Liver (tissue), 9 donors: ENCODE data around the gene SERPINH1. TPM values are rescaled to one million over a fixed set of nuclear protein-coding genes. Genes with fewer than 3 reads are reported as not detected.

Experiments
- DNase-seq: peaks from one replicate; pipeline ENCODE4 v3.0.0-alpha.2; 2017; ENCODE audit warnings: low spot score
- H3K27ac ChIP-seq, 2 donors: one replicate each; pipeline ENCODE4 v1.7.0; 2013; ENCODE audit warnings: inconsistent platforms in 2 of 2, low read length in 2 of 2, control low read depth in 1 of 2, low read depth in 1 of 2, mild to moderate bottlenecking in 1 of 2
- H3K27me3 ChIP-seq, 4 donors: one replicate each; pipeline versions ENCODE4 v1.6.1 to v1.7.0; 2013; ENCODE audit warnings: low read length in 3 of 4, inconsistent platforms in 1 of 4, mild to moderate bottlenecking in 1 of 4, moderate library complexity in 1 of 4; ENCODE audit not compliant: control insufficient read depth in 4 of 4, insufficient read depth in 4 of 4
- H3K36me3 ChIP-seq, 4 donors: one replicate each; pipeline versions ENCODE4 v1.6.1 to v1.7.0; 2013; ENCODE audit warnings: low read length in 3 of 4, mild to moderate bottlenecking in 3 of 4, low read depth in 1 of 4, moderate library complexity in 1 of 4; ENCODE audit not compliant: control insufficient read depth in 4 of 4, insufficient read depth in 3 of 4
- H3K4me1 ChIP-seq, 4 donors: one replicate each; pipeline versions ENCODE4 v1.6.1 to v1.7.0; 2013; ENCODE audit warnings: low read length in 3 of 4, mild to moderate bottlenecking in 3 of 4, moderate library complexity in 1 of 4; ENCODE audit not compliant: control insufficient read depth in 4 of 4, insufficient read depth in 4 of 4
- H3K4me3 ChIP-seq, 3 donors: one replicate each; pipeline versions ENCODE4 v1.6.1 to v1.7.0; 2013; ENCODE audit warnings: low read length in 3 of 3, control low read depth in 1 of 3, low read depth in 1 of 3, mild to moderate bottlenecking in 1 of 3
- H3K9ac ChIP-seq, 2 donors: one replicate each; pipeline ENCODE4 v1.7.0; 2013; ENCODE audit warnings: low read length in 2 of 2, mild to moderate bottlenecking in 2 of 2, moderate library complexity in 2 of 2, control low read depth in 1 of 2, low read depth in 1 of 2
- H3K9me3 ChIP-seq, 4 donors: one replicate each; pipeline versions ENCODE4 v1.6.1 to v1.7.0; 2013; ENCODE audit warnings: low read length in 3 of 4; ENCODE audit not compliant: control insufficient read depth in 4 of 4
- FOXA1 ChIP-seq: IDR thresholded peaks from 2 replicates; pipeline ENCODE4 v1.6.1; 2016; ENCODE audit warnings: antibody characterized with exemption
- GABPA ChIP-seq, 2 donors: IDR thresholded peaks in 1 of 2; conservative IDR thresholded peaks in 1 of 2; 2 replicates each; pipeline ENCODE4 v1.6.1; 2016; ENCODE audit warnings: antibody characterized with exemption in 2 of 2, mild to moderate bottlenecking in 1 of 2, moderate library complexity in 1 of 2
- HNF4G ChIP-seq: IDR thresholded peaks from 2 replicates; pipeline ENCODE4 v1.6.1; 2016; ENCODE audit warnings: antibody characterized with exemption
- JUND ChIP-seq, 2 donors: IDR thresholded peaks; 2 replicates each; pipeline ENCODE4 v1.6.1; 2016; ENCODE audit warnings: antibody characterized with exemption in 2 of 2
- NR2F2 ChIP-seq: IDR thresholded peaks from 2 replicates; pipeline ENCODE4 v1.6.1; 2016; ENCODE audit warnings: antibody characterized with exemption
- RXRA ChIP-seq, 2 donors: IDR thresholded peaks; 2 replicates each; pipeline ENCODE4 v1.6.1; 2017 to 2018; ENCODE audit warnings: antibody characterized with exemption in 2 of 2, mild to moderate bottlenecking in 1 of 2
- SP1 ChIP-seq: IDR thresholded peaks from 2 replicates; pipeline ENCODE4 v1.6.1; 2018; ENCODE audit warnings: antibody characterized with exemption, mild to moderate bottlenecking
- ZBTB33 ChIP-seq: IDR thresholded peaks from 2 replicates; pipeline ENCODE4 v1.6.1; 2016; ENCODE audit warnings: antibody characterized with exemption
- WGBS: extraction: QIAGEN DNeasy Blood & Tissue Kit; methylation state at CpG from one replicate; pipeline ENCODE4 v1.1.7; 2013; 5-methylcytosine and 5-hydroxymethylcytosine counted together
- polyA plus RNA-seq, 2 donors: library from polyadenylated mRNA; stranded (reverse) in 1 of 2; unstranded in 1 of 2; fragments of 200-250 nt in 1 of 2; fragments of >200 nt in 1 of 2; fragmentation: Nextera tagmentation in 1 of 2; extraction: Ambion mirVana in 1 of 2; gene quantifications; one replicate each; pipeline versions ENCODE4 v1.2.1 to v1.2.3, GENCODE V29; 2013 to 2015
- total RNA-seq, 2 donors: library from RNA; depleted of rRNA; stranded (reverse); fragments of >200 nt; gene quantifications; one replicate each; pipeline ENCODE4 v1.2.3, GENCODE V29; 2014
- TF ChIP-seq, protein P1 (sequence below): fragments of 150-350 bp; IDR thresholded peaks from 2 replicates; pipeline ENCODE4 v1.5.1; 2017; ENCODE audit warnings: improper control_type of control experiment, low read depth, low read length; ENCODE audit not compliant: missing input control
- donor health status: healthy.
- donor health status: healthy.
- donor health status: healthy.
- donor health status: healthy.
- donor health status: healthy.

The SERPINH1 gene
- total and polyA plus RNA-seq, 4 donors: 5.0 to 118 (median 68.7) TPM

DNA sequence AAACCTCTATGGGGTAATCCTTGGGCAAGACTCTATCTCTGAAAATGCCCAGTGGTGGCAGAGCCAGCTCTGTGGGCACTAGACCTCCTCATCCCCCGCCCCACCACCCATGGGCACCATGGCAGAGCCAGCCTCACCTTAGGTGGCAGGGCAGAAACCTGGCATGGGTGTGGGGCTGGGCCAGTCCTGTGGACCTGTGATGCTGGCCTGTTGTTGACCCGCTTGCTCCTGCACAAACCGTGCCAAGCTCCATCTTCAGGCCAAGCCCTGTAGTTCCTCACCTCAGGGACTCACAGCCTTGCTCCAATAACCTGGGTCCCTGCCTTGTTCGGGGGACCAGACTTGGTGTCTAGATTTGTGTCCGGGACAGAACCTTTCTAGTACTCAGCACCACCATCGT is 8.9 kb upstream of the SERPINH1 start:
- 90% methylated on average over 6 of the region's 6 CpGs for WGBS
- no peaks in the 10 kb centered on the region for H3K9me3 ChIP-seq
- H3K27me3 ChIP-seq: no peaks in the 10 kb centered on the region
- no peaks in the 10 kb centered on the region for H3K4me1 ChIP-seq
- no peak overlapping the region for H3K27ac ChIP-seq
- no peaks in the 10 kb centered on the region for H3K36me3 ChIP-seq
- DNase-seq: no peak
- TF ChIP-seq GABPA (IDR thresholded peaks at IDR 0.05 in 1 of 2, conservative IDR thresholded peaks at IDR 0.05 in 1 of 2): no peak
- H3K9ac ChIP-seq: no peak overlapping the region
- H3K4me3 ChIP-seq: no peak overlapping the region

- H3K27me3 ChIP-seq: no peaks in the 10 kb centered on the region
- TF ChIP-seq ZBTB33 (no peak), GABPA (IDR thresholded peaks at IDR 0.05 in 1 of 2, conservative IDR thresholded peaks at IDR 0.05 in 1 of 2) (no peak), FOXA1 (no peak), RXRA (IDR thresholded peaks at IDR 0.05) (no peak), JUND (IDR thresholded peaks at IDR 0.05) (no peak), HNF4G (no peak), NR2F2 (no peak)
- TF ChIP-seq, protein P1, sequence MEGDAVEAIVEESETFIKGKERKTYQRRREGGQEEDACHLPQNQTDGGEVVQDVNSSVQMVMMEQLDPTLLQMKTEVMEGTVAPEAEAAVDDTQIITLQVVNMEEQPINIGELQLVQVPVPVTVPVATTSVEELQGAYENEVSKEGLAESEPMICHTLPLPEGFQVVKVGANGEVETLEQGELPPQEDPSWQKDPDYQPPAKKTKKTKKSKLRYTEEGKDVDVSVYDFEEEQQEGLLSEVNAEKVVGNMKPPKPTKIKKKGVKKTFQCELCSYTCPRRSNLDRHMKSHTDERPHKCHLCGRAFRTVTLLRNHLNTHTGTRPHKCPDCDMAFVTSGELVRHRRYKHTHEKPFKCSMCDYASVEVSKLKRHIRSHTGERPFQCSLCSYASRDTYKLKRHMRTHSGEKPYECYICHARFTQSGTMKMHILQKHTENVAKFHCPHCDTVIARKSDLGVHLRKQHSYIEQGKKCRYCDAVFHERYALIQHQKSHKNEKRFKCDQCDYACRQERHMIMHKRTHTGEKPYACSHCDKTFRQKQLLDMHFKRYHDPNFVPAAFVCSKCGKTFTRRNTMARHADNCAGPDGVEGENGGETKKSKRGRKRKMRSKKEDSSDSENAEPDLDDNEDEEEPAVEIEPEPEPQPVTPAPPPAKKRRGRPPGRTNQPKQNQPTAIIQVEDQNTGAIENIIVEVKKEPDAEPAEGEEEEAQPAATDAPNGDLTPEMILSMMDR: no peak
- peak overlapping the region; percentile 14 to 31 for H3K27ac ChIP-seq
- H3K36me3 ChIP-seq: no peaks in the 10 kb centered on the region
- no peak overlapping the region for H3K4me3 ChIP-seq
- no peaks in the 10 kb centered on the region for H3K4me1 ChIP-seq
- no peak overlapping the region for H3K9ac ChIP-seq
- WGBS: 82% methylated on average over 1 of the region's 1 CpG
- DNase-seq: no peak
- H3K9me3 ChIP-seq: no peaks in the 10 kb centered on the region
These were observed 8.2 kb upstream of the SERPINH1 start for GRCh38 chr11:75553889-75554257.

- peaks cover 0 to 2% (median 0%) of the 10 kb centered on the region in 4 donors for H3K4me1 ChIP-seq
- peak overlapping the region; percentile 51 to 79 for H3K27ac ChIP-seq
- no peaks in the 10 kb centered on the region for H3K9me3 ChIP-seq
- 76% methylated on average over 21 of the region's 21 CpGs for WGBS
- no peak overlapping the region for H3K4me3 ChIP-seq
- no peak for DNase-seq
- TF ChIP-seq JUND (IDR thresholded peaks at IDR 0.05) (no peak), SP1 (peak; percentile 49)
- H3K9ac ChIP-seq: no peak overlapping the region
- H3K27me3 ChIP-seq: no peaks in the 10 kb centered on the region
- no peaks in the 10 kb centered on the region for H3K36me3 ChIP-seq
These were observed 7.6 kb upstream of the SERPINH1 start for GRCh38 chr11:75554258-75555022.
